ENCODE measurements around the gene VPS37C. TPM values are rescaled to one million over a fixed set of nuclear protein-coding genes. Genes with fewer than 3 reads are reported as not detected.

The VPS37C gene
- polyA plus RNA-seq, 2 of the 4 experiments (the other 2 are of a cell fraction) = 8.9 to 11.3 TPM

GRCh38 chr11:61146416-61146815 is 14.8 kb downstream of the VPS37C start (continued):
- TF ChIP-seq ELK1 (IDR thresholded peaks at IDR 0.05; ENCODE audit: low read depth, low read length) (no peak), FOXS1 (CRISPR knock-in tag; IDR thresholded peaks at IDR 0.05) (no peak), TP53 (CRISPR knock-in tag; IDR thresholded peaks at IDR 0.05) (no peak), TFCP2L1 (CRISPR knock-in tag; IDR thresholded peaks at IDR 0.05) (no peak)
- TF ChIP-seq, protein P1, sequence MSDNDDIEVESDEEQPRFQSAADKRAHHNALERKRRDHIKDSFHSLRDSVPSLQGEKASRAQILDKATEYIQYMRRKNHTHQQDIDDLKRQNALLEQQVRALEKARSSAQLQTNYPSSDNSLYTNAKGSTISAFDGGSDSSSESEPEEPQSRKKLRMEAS (IDR thresholded peaks at IDR 0.05) = no peak

DNA sequence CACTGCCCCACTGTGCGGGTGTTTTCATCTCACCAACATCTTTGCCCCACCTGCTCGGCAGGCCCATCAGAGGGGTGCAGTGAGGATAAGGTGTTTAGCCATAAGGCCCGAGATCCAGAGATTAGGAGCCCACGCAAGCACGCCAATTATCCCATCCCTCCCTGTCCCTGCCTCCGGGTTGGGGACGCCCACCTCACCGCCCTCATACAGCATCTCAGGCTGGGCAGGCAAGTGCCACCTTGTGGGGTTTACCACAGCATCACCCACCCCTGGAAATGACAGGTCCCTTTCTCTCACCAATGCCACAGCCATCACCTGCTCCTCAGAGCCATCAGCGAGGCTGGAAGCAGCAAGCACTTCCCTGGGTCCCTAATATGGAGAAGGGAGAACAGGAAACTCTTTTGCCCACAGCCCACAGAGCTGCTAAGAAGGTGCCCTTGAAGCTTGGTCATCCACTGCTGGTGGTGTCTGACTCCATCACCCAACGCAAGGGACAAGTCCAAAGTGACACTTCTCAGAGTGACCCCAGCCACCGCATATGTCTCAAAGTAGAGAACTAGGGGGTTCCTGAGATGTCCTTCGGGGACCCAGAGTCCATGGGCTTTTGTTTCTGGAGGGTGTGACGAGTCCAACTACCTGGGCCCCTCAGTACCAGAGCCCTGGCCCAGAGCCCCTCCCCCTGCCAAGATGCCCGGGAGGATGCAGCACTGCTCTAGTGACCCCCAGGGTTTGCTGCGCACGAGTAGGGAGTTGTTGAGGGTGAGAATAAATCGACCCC is 15.8 kb downstream of the VPS37C start:
- CTCF ChIA-PET = interaction anchor here (1.1 to 2.1 kb wide), 3 partner anchors 8 to 16 kb away, joined by 3 to 7 read pairs (median 3); no protein-coding TSS in a partner anchor
- FAIRE-seq (no peak), DNase-seq (ENCODE audit: low read depth in 1 of 2, low spot score in 1 of 2) (no peak), ATAC-seq (no peak)
- WGBS (ENCODE audit: missing lambda C conversion rate) = 81% methylated on average over 15 of the region's 17 CpGs
- Histone ChIP-seq H3K4me2 (no peak overlapping the region), H3K9me3 (no peaks in the 10 kb centered on the region), H3K4me1 (peaks cover 6% of the 10 kb centered on the region; the same call in 2 of the 3 replicates), H3K27ac (no peak overlapping the region), H3K4me3 (no peak overlapping the region)
- POLR2A ChIA-PET = no interaction called here
- TF ChIP-seq GATA3 (IDR thresholded peaks at IDR 0.05; ENCODE audit: borderline replicate concordance) (no peak), PBX3 (IDR thresholded peaks at IDR 0.05) (no peak), ATOH8 (CRISPR knock-in tag; IDR thresholded peaks at IDR 0.05; ENCODE audit: low read depth) (no peak), RFX5 (IDR thresholded peaks at IDR 0.05) (no peak), ESRRA (IDR thresholded peaks at IDR 0.05; ENCODE audit: borderline replicate concordance, low read length) (no peak), FOXS1 (CRISPR knock-in tag; IDR thresholded peaks at IDR 0.05) (no peak), RCOR1 (IDR thresholded peaks at IDR 0.05; ENCODE audit: low read depth, low read length) (no peak), POLR2A (IDR thresholded peaks at IDR 0.05; ENCODE audit: low read length) (no peak), PHF8 (IDR thresholded peaks at IDR 0.05; ENCODE audit: borderline replicate concordance, low read depth) (no peak), HOXA7 (CRISPR knock-in tag; IDR thresholded peaks at IDR 0.05) (no peak), EP300 (IDR thresholded peaks at IDR 0.05) (no peak), NFE2L2 (conservative IDR thresholded peaks at IDR 0.05; ENCODE audit: low read length) (no peak), JUN (IDR thresholded peaks at IDR 0.05) (no peak), HEYL (CRISPR knock-in tag; IDR thresholded peaks at IDR 0.05) (no peak), ELK1 (IDR thresholded peaks at IDR 0.05; ENCODE audit: low read depth, low read length) (no peak), HOXB13 (CRISPR knock-in tag; IDR thresholded peaks at IDR 0.05; ENCODE audit: low read depth) (no peak), MAZ (IDR thresholded peaks at IDR 0.05; ENCODE audit: borderline replicate concordance, low read depth, low read length) (no peak), EHMT2 (IDR thresholded peaks at IDR 0.05; ENCODE audit: low read depth) (no peak)
- TF ChIP-seq, protein P2, sequence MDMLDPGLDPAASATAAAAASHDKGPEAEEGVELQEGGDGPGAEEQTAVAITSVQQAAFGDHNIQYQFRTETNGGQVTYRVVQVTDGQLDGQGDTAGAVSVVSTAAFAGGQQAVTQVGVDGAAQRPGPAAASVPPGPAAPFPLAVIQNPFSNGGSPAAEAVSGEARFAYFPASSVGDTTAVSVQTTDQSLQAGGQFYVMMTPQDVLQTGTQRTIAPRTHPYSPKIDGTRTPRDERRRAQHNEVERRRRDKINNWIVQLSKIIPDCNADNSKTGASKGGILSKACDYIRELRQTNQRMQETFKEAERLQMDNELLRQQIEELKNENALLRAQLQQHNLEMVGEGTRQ (IDR thresholded peaks at IDR 0.05) = no peak
